ENCODE measurements around the gene ZNF264.
"Not testable (repeated sequence)": the region's sequence is repeated elsewhere in the genome, so short reads cannot be mapped to it uniquely, and the experiment has no call there.

The ZNF264 gene

GRCh38 chr19:57245066-57245465, 53.8 kb downstream of the ZNF264 start:
- DNase-seq (ENCODE audit: low read depth, low spot score), result no peak

- DNase-seq (ENCODE audit: low read depth, low spot score), result no peak
Observed at GRCh38 chr19:57245959-57246358, 54.7 kb downstream of the ZNF264 start.

GRCh38 chr19:57248646-57249045, 57.3 kb downstream of the ZNF264 start:
- DNase-seq (ENCODE audit: low read depth, low spot score), result no peak

GRCh38 chr19:57249329-57249728, 58.0 kb downstream of the ZNF264 start:
- DNase-seq (ENCODE audit: low read depth, low spot score), result no peak

GRCh38 chr19:57253767-57254166, 62.5 kb downstream of the ZNF264 start:
- DNase-seq (ENCODE audit: low read depth, low spot score), result not testable (repeated sequence)

GRCh38 chr19:57262044-57262443, 70.7 kb downstream of the ZNF264 start:
- no peak for DNase-seq (ENCODE audit: low read depth, low spot score)

- no peak for DNase-seq (ENCODE audit: low read depth, low spot score)
Observed at GRCh38 chr19:57263244-57263741, 72.0 kb downstream of the ZNF264 start.

- DNase-seq (ENCODE audit: low read depth, low spot score), result no peak
Observed at GRCh38 chr19:57267291-57267690, 76.0 kb downstream of the ZNF264 start.

- no peak for DNase-seq (ENCODE audit: low read depth, low spot score)
Observed at GRCh38 chr19:57269515-57270250, 78.4 kb downstream of the ZNF264 start.

GRCh38 chr19:57271280-57271679, 80.0 kb downstream of the ZNF264 start:
- DNase-seq (ENCODE audit: low read depth, low spot score), result no peak

Data from smooth muscle cell of the brain vasculature (primary cell).